UCSD-AML1 (cell line): Measurements from ENCODE around the gene ZNF248.
"Not testable (repeated sequence)": the region's sequence is repeated elsewhere in the genome, so short reads cannot be mapped to it uniquely, and the experiment has no call there.

Experiments used
- DNase-seq: peaks from one replicate; lab custom pipeline; 2025; ENCODE audit not compliant: unreplicated experiment; lab: John Stamatoyannopoulos, UW

ZNF248 gene

GRCh38 chr10:37748170-37748569 lies 109.2 kb downstream of the ZNF248 start:
- no peak for DNase-seq

GRCh38 chr10:37747081-37747480 lies 110.3 kb downstream of the ZNF248 start:
- no peak for DNase-seq

DNA sequence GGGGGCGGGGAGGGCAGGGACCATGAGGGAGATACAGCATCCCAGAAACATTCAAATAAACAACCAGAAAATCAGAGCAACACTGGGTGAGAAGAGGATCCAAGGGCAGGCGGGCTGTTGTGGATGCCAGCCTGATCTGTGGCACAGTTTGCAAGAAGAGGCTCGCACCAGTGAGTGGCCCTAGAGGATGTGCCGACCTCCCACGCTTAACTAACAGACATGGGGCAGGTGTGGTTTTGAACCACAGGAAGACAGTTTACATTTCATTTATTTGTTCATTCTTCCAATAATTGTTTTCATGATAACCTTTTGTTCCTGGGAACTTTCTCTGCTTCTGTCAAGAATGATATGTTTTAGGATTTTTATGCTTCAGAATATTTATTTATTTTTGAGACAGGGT lies 115.6 kb downstream of the ZNF248 start:
- no peak for DNase-seq

GRCh38 chr10:37739181-37739580 lies 118.2 kb downstream of the ZNF248 start:
- DNase-seq: no peak

GRCh38 chr10:37738241-37738640 lies 119.2 kb downstream of the ZNF248 start:
- DNase-seq: not testable (repeated sequence)

- DNase-seq: no peak
These were observed 120.1 kb downstream of the ZNF248 start for GRCh38 chr10:37737336-37737735.

GRCh38 chr10:37736120-37736519 lies 121.3 kb downstream of the ZNF248 start:
- no peak for DNase-seq

- no peak for DNase-seq
These were observed 122.4 kb downstream of the ZNF248 start for GRCh38 chr10:37734971-37735370.
